HCT116 (cell line): ENCODE measurements around the gene MEGF10. TPM values are rescaled to one million over a fixed set of nuclear protein-coding genes. Genes with fewer than 3 reads are reported as not detected.

Experiments used
- ATAC-seq: fragments of 200-7000 bp; cut with Tn5 transposase; 2 replicates; pipeline ENCODE4 v1.9.1; 2020; ENCODE audit warnings: mild to moderate bottlenecking, moderate library complexity
- BruUV-seq: library from RNA; stranded (reverse); fragments of 400-500 nt; replicated peaks from 2 replicates; lab custom pipeline; 2021; lab: Mats Ljungman, UMichigan
- CTCF ChIA-PET: fragments of 300-600 bp; sonication (Branson Sonifier 250); formaldehyde crosslinking; loops from one replicate; lab custom pipeline; 2021; ENCODE audit warnings: antibody characterized with exemption; lab: Charles Lee
- POLR2A ChIA-PET: fragments of 300-600, 350-600 bp; sonication (Branson Sonifier 250); formaldehyde crosslinking; loops from one replicate; lab custom pipeline; 2021; ENCODE audit warnings: antibody characterized with exemption; lab: Charles Lee
- RAD21 ChIA-PET, 2 experiments: fragments of 300-600 bp; sonication (Branson Sonifier 250); formaldehyde crosslinking; loops; one replicate each; lab custom pipeline; 2023; ENCODE audit warnings: low total read pairs in 2 of 2; ENCODE audit not compliant: uncharacterized antibody in 2 of 2, unreplicated experiment in 2 of 2, low non-redundant PET in 1 of 2; lab: Charles Lee
- DNase-seq: peaks from one replicate; pipeline ENCODE4 v3.0.0-alpha.2; 2010; ENCODE audit warnings: low read depth, low spot score
- H2AFZ ChIP-seq: fragments of 200-600 bp; shearing (Covaris generic), sonication (generic); 2 replicates; pipeline ENCODE4 v1.6.1; 2017; ENCODE audit warnings: low read depth, mixed run types, mixed read lengths, antibody characterized with exemption, low read length; ENCODE audit not compliant: poor library complexity, severe bottlenecking
- H3K27ac ChIP-seq: 2 replicates; pipeline ENCODE4 v1.5.1; 2012; ENCODE audit warnings: low read depth, low read length
- H3K27me3 ChIP-seq: fragments of 200-600 bp; sonication (generic); 2 replicates; pipeline ENCODE4 v1.6.1; 2016; ENCODE audit warnings: mixed run types, low read length, mixed read lengths; ENCODE audit not compliant: insufficient read depth
- H3K36me3 ChIP-seq, 2 experiments: fragments of 200-500 bp in 1 of 2; fragments of 200-600 bp in 1 of 2; sonication (Bioruptor generic) in 1 of 2; sonication (generic) in 1 of 2; 2 replicates each; pipeline versions ENCODE4 v1.5.1 to v1.6.1; 2014 to 2016; ENCODE audit warnings: low read length in 2 of 2, inconsistent platforms in 1 of 2, mixed read lengths in 1 of 2, mixed run types in 1 of 2; ENCODE audit not compliant: insufficient read depth in 2 of 2, control insufficient read depth in 1 of 2
- H3K4me1 ChIP-seq, 2 experiments: fragments of 200-600 bp in 1 of 2; sonication (generic) in 1 of 2; 2 replicates each; pipeline versions ENCODE4 v1.5.1 to v1.6.1; 2012 to 2017; ENCODE audit warnings: low read length in 2 of 2, inconsistent platforms in 1 of 2, mild to moderate bottlenecking in 1 of 2, mixed read lengths in 1 of 2, mixed run types in 1 of 2, moderate library complexity in 1 of 2; ENCODE audit not compliant: insufficient read depth in 2 of 2, control insufficient read depth in 1 of 2
- H3K4me2 ChIP-seq: fragments of 200-600 bp; sonication (generic); 2 replicates; pipeline ENCODE4 v1.6.1; 2017; ENCODE audit warnings: mixed run types, low read length, mixed read lengths
- H3K4me3 ChIP-seq, 2 experiments: fragments of 200-600 bp in 1 of 2; sonication (generic) in 1 of 2; replicated peaks in 1 of 2; 2 replicates each; pipeline ENCODE4 v1.5.1; 2011 to 2016; ENCODE audit warnings: low read length in 2 of 2, control low read depth in 1 of 2, low read depth in 1 of 2, mild to moderate bottlenecking in 1 of 2, mixed read lengths in 1 of 2, mixed run types in 1 of 2
- H3K79me2 ChIP-seq: fragments of 200-600 bp; sonication (generic); 2 replicates; pipeline ENCODE4 v1.6.1; 2017; ENCODE audit warnings: mild to moderate bottlenecking, mixed run types, low read length, moderate library complexity, mixed read lengths; ENCODE audit not compliant: insufficient read depth
- H3K9ac ChIP-seq: fragments of 200-600 bp; sonication (generic); 2 replicates; pipeline ENCODE4 v1.6.1; 2016; ENCODE audit warnings: low read length, mixed read lengths
- H3K9me2 ChIP-seq: fragments of 200-600 bp; sonication (generic), shearing (Covaris generic); 2 replicates; pipeline ENCODE4 v1.6.1; 2017; ENCODE audit warnings: mixed run types, mild to moderate bottlenecking, moderate library complexity; ENCODE audit not compliant: insufficient read depth
- H3K9me3 ChIP-seq, 2 experiments: fragments of 200-500 bp in 1 of 2; fragments of 200-600 bp in 1 of 2; sonication (Bioruptor generic) in 1 of 2; sonication (generic) in 1 of 2; 2 replicates each; pipeline ENCODE4 v1.6.1; 2014 to 2017; ENCODE audit warnings: low read length in 2 of 2, mixed read lengths in 2 of 2, inconsistent platforms in 1 of 2, low read depth in 1 of 2, mild to moderate bottlenecking in 1 of 2, mixed run types in 1 of 2, moderate library complexity in 1 of 2; ENCODE audit not compliant: control insufficient read depth in 1 of 2, insufficient read depth in 1 of 2
- H4K20me1 ChIP-seq: fragments of 200-600 bp; sonication (generic), shearing (Covaris generic); 2 replicates; pipeline ENCODE4 v1.6.1; 2017; ENCODE audit warnings: mixed run types, mild to moderate bottlenecking, moderate library complexity; ENCODE audit not compliant: insufficient read depth
- CBX3 ChIP-seq: IDR thresholded peaks from 2 replicates; pipeline ENCODE4 v1.6.1; 2012; ENCODE audit warnings: low read depth
- CEBPB ChIP-seq: IDR thresholded peaks from 2 replicates; pipeline ENCODE4 v1.6.1; 2012; ENCODE audit warnings: low read depth
- EGR1 ChIP-seq: IDR thresholded peaks from 2 replicates; pipeline ENCODE4 v1.6.1; 2012; ENCODE audit warnings: low read depth
- EZH2phosphoT487 ChIP-seq: fragments of 200-600 bp; IDR thresholded peaks from 2 replicates; pipeline ENCODE4 v1.6.1; 2018; ENCODE audit warnings: antibody characterized with exemption, borderline replicate concordance
- JUND ChIP-seq: IDR thresholded peaks from 2 replicates; pipeline ENCODE4 v1.6.1; 2012
- POLR2A ChIP-seq: IDR thresholded peaks from 2 replicates; pipeline ENCODE4 v1.7.0; 2011; ENCODE audit warnings: borderline replicate concordance; ENCODE audit not compliant: insufficient read depth, insufficient read length; ENCODE audit errors: extremely low read depth
- POLR2AphosphoS5 ChIP-seq: IDR thresholded peaks from 2 replicates; pipeline ENCODE4 v1.6.1; 2011; ENCODE audit warnings: mild to moderate bottlenecking, low read depth, low read length, moderate library complexity
- SIN3A ChIP-seq: IDR thresholded peaks from 2 replicates; pipeline ENCODE4 v1.6.1; 2012; ENCODE audit warnings: low read depth
- SRF ChIP-seq: IDR thresholded peaks from 2 replicates; pipeline ENCODE4 v1.6.1; 2012; ENCODE audit warnings: low read depth
- TCF7L2 ChIP-seq: IDR thresholded peaks from 2 replicates; pipeline ENCODE4 v1.7.0; 2011; ENCODE audit warnings: borderline replicate concordance, inconsistent platforms; ENCODE audit not compliant: insufficient read depth, insufficient read length; ENCODE audit errors: extremely low read depth
- YY1 ChIP-seq: IDR thresholded peaks from 2 replicates; pipeline ENCODE4 v1.6.1; 2011; ENCODE audit warnings: low read length, low read depth, moderate library complexity, mild to moderate bottlenecking; ENCODE audit not compliant: insufficient replicate concordance; ENCODE audit errors: extremely low read depth
- ZFX ChIP-seq: fragments of 450-650 bp; IDR thresholded peaks from 2 replicates; pipeline ENCODE4 v1.6.1; 2017
- intact Hi-C: fragments of 100-400 bp; cut with micrococcal nuclease; formaldehyde crosslinking; loops from 2 replicates; pipeline ENCODE4 v1.10.0; 2022
- total RNA-seq: library from RNA; stranded (reverse); gene quantifications from one replicate; pipeline ENCODE4 v1.2.1, GENCODE V29; 2021; ENCODE audit not compliant: unreplicated experiment
- TF ChIP-seq, protein P1 (sequence below): IDR thresholded peaks from 2 replicates; pipeline ENCODE4 v1.6.1; 2012
- TF ChIP-seq, protein P2 (sequence below): IDR thresholded peaks from 2 replicates; pipeline ENCODE4 v1.6.1; 2012; ENCODE audit warnings: low read depth
- TF ChIP-seq, protein P3 (sequence below), 3 experiments: fragments of 200-600 bp in 1 of 3; sonication (generic) in 1 of 3; IDR thresholded peaks in 2 of 3; conservative IDR thresholded peaks in 1 of 3; 2 replicates each; pipeline ENCODE4 v1.5.1; 2012 to 2017; ENCODE audit warnings: low read depth in 2 of 3, low read length in 2 of 3, antibody characterized with exemption in 1 of 3, borderline replicate concordance in 1 of 3, control low read depth in 1 of 3, mild to moderate bottlenecking in 1 of 3, mixed read lengths in 1 of 3, mixed run types in 1 of 3, moderate library complexity in 1 of 3; ENCODE audit not compliant: insufficient read depth in 1 of 3
- TF ChIP-seq, protein P4 (sequence below): IDR thresholded peaks from 2 replicates; pipeline ENCODE4 v1.6.1; 2011; ENCODE audit warnings: mild to moderate bottlenecking, low read length, moderate library complexity; ENCODE audit not compliant: insufficient replicate concordance; ENCODE audit errors: extremely low read depth
- TF ChIP-seq, protein P5 (sequence below): IDR thresholded peaks from 2 replicates; pipeline ENCODE4 v1.6.1; 2012

MEGF10 gene
- total RNA-seq, 1 experiment from 2014 or later: 0.02 TPM

DNA sequence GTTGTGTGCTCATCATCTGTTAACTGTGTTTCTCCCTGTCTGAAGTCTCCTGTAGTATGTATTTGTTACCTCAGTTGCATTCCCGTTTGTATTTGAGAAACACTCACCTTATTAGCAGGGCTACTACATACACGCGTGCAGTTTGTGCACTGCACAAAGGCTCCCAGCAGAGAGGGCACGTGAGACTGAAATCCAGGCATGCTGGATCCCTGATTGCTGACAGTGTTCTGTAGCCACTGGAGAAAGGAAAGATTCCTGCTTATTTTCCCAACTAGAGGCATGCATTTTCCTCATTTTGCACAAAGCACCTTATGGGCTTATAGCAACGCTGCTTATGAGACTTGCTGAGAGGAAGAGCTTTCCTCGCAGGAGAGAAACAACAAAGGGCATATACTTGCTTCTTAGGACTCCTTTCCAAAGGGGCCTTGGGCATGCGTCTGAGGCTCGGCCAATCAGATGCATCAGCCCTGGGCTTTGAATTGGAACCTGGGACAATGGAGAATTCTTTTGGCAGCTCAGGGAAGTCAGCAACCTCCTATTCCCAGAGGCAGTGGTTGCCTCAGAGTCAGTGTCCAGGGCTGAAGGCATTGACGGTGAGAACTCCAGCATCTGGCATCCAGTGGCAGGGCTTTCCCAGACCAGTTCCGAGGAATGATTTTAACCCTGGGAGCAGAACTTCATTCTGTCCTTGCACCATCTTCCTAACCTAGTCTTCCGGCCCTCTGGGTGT lies 9.9 kb upstream of the MEGF10 start:
- H4K20me1 ChIP-seq: no peaks in the 10 kb centered on the region
- ATAC-seq: peak; percentile 49; the same call in 1 of the 2 replicates

More for the DNA sequence above, 9.9 kb upstream of the MEGF10 start:
- POLR2A ChIA-PET: no interaction called here
- Histone ChIP-seq H3K9me3 (no peaks in the 10 kb centered on the region), H3K4me1 (no peaks in the 10 kb centered on the region), H3K36me3 (no peaks in the 10 kb centered on the region), H3K4me2 (no peak overlapping the region), H3K27ac (no peak overlapping the region), H2AFZ (no peak overlapping the region), H3K4me3 (no peak overlapping the region), H3K9me2 (no peaks in the 10 kb centered on the region), H3K79me2 (no peaks in the 10 kb centered on the region), H3K9ac (no peak overlapping the region), H3K27me3 (no peaks in the 10 kb centered on the region)
- TF ChIP-seq CEBPB (no peak), CBX3 (no peak), POLR2A (no peak), ZFX (no peak), EGR1 (no peak), YY1 (no peak), JUND (no peak), TCF7L2 (no peak), SIN3A (no peak), POLR2AphosphoS5 (no peak), SRF (no peak), EZH2phosphoT487 (no peak)
- TF ChIP-seq, protein P1, sequence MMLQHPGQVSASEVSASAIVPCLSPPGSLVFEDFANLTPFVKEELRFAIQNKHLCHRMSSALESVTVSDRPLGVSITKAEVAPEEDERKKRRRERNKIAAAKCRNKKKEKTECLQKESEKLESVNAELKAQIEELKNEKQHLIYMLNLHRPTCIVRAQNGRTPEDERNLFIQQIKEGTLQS: no peak
- TF ChIP-seq, protein P2, sequence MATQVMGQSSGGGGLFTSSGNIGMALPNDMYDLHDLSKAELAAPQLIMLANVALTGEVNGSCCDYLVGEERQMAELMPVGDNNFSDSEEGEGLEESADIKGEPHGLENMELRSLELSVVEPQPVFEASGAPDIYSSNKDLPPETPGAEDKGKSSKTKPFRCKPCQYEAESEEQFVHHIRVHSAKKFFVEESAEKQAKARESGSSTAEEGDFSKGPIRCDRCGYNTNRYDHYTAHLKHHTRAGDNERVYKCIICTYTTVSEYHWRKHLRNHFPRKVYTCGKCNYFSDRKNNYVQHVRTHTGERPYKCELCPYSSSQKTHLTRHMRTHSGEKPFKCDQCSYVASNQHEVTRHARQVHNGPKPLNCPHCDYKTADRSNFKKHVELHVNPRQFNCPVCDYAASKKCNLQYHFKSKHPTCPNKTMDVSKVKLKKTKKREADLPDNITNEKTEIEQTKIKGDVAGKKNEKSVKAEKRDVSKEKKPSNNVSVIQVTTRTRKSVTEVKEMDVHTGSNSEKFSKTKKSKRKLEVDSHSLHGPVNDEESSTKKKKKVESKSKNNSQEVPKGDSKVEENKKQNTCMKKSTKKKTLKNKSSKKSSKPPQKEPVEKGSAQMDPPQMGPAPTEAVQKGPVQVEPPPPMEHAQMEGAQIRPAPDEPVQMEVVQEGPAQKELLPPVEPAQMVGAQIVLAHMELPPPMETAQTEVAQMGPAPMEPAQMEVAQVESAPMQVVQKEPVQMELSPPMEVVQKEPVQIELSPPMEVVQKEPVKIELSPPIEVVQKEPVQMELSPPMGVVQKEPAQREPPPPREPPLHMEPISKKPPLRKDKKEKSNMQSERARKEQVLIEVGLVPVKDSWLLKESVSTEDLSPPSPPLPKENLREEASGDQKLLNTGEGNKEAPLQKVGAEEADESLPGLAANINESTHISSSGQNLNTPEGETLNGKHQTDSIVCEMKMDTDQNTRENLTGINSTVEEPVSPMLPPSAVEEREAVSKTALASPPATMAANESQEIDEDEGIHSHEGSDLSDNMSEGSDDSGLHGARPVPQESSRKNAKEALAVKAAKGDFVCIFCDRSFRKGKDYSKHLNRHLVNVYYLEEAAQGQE: no peak
- TF ChIP-seq, protein P3, sequence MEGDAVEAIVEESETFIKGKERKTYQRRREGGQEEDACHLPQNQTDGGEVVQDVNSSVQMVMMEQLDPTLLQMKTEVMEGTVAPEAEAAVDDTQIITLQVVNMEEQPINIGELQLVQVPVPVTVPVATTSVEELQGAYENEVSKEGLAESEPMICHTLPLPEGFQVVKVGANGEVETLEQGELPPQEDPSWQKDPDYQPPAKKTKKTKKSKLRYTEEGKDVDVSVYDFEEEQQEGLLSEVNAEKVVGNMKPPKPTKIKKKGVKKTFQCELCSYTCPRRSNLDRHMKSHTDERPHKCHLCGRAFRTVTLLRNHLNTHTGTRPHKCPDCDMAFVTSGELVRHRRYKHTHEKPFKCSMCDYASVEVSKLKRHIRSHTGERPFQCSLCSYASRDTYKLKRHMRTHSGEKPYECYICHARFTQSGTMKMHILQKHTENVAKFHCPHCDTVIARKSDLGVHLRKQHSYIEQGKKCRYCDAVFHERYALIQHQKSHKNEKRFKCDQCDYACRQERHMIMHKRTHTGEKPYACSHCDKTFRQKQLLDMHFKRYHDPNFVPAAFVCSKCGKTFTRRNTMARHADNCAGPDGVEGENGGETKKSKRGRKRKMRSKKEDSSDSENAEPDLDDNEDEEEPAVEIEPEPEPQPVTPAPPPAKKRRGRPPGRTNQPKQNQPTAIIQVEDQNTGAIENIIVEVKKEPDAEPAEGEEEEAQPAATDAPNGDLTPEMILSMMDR (IDR thresholded peaks at IDR 0.05 in 2 of 3, conservative IDR thresholded peaks at IDR 0.05 in 1 of 3; ENCODE audit: borderline replicate concordance in 1 of 3, insufficient read depth in 1 of 3, low read depth in 2 of 3, low read length in 2 of 3): no peak
- TF ChIP-seq, protein P4, sequence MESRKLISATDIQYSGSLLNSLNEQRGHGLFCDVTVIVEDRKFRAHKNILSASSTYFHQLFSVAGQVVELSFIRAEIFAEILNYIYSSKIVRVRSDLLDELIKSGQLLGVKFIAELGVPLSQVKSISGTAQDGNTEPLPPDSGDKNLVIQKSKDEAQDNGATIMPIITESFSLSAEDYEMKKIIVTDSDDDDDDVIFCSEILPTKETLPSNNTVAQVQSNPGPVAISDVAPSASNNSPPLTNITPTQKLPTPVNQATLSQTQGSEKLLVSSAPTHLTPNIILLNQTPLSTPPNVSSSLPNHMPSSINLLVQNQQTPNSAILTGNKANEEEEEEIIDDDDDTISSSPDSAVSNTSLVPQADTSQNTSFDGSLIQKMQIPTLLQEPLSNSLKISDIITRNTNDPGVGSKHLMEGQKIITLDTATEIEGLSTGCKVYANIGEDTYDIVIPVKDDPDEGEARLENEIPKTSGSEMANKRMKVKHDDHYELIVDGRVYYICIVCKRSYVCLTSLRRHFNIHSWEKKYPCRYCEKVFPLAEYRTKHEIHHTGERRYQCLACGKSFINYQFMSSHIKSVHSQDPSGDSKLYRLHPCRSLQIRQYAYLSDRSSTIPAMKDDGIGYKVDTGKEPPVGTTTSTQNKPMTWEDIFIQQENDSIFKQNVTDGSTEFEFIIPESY: no peak
- TF ChIP-seq, protein P5, sequence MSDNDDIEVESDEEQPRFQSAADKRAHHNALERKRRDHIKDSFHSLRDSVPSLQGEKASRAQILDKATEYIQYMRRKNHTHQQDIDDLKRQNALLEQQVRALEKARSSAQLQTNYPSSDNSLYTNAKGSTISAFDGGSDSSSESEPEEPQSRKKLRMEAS: no peak
- no peak for DNase-seq
- CTCF ChIA-PET: no interaction called here
- BruUV-seq: no TSS peak
- intact Hi-C loops: no loop called here
- RAD21 ChIA-PET: no interaction called here
